CD4-positive, alpha-beta T cell treated with Interleukin-4 for 4 hours (primary cell): Measurements from ENCODE around the gene RELL1.

ENCODE experiments used
- DNase-seq: peaks from one replicate; pipeline ENCODE4 v3.0.0-alpha.2; 2020

The RELL1 gene

DNA sequence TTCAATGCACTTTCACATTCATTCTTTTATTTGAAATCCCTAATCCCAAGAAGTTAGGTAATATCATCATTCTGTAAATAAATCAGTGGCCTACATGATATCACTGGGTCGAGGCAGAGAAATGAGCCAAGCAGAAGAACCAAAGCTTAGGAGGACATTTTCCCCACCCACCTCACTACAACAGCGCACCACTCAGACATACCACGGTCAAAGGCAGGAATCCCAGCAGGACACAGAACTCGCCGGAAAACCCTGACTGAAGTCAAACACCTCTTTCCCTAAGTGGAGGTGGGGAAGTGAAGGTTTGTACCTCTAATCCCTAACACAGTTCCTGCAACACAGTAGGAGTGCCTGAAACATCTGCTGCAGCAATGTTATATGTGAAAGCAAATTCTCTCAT is 21.5 kb downstream of the RELL1 start:
- DNase-seq: no peak

GRCh38 chr4:37663552-37663951 is 22.6 kb downstream of the RELL1 start:
- DNase-seq: no peak

- no peak for DNase-seq
These were observed 23.2 kb downstream of the RELL1 start for GRCh38 chr4:37662861-37663390.

DNA sequence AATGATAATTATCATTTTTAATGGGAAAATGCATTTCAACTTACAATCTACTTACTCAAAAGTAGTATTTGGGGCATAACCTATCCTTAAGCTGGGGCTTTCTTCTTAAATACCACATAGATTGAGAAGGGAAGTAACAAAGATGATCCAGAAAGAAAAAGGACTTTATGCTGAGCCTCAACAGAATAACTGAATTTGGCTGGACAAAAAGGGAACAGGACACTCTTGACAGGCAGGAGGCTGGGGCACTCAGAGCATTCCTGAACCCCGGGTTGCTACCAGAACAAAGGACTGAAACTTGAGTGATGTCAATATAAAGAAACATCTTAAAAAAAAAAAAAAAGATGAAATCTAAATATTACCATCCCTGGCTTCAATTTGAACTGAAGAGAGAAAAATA is 23.9 kb downstream of the RELL1 start:
- DNase-seq: no peak

- no peak for DNase-seq
These were observed 24.4 kb downstream of the RELL1 start for GRCh38 chr4:37661772-37662171.

DNA sequence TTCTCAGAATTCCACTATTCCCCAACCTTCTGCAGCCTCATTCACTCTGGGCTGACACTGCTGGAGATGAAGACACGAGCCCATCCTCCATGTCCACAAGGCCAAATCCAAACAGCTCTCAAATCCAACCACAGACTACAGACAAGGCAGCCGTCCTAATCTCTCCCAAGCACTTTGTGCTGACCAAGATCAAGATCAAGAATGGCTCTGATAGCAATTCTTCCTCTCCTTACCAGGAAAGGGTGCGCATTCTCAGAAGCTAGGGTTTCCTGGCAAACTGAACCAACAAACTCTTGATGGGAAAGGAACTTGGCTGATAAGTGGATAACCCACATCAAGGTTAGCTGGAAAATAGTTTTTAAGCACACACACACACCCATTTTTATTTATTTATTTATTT is 26.5 kb downstream of the RELL1 start:
- no peak for DNase-seq

DNA sequence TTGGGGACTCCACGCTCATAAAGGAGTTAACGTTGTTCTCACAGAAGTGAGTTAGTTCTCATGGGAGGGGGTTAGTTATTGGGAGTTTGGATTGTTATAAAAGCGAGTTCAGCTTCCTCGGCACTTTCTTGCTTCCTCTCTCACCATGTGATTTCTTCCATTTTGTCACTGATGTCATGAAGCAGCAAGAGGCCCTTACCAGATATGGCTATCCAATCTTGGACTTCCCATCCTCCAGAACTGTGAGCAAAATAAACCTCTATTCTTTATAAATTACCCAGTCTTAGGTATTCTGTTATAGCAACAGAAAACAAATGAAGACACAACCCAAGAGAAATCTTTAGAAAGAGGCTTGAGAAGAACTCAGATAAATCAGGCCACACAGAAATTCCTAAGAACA is 29.5 kb downstream of the RELL1 start:
- no peak for DNase-seq

GRCh38 chr4:37653601-37654000 is 32.6 kb downstream of the RELL1 start:
- DNase-seq: no peak

- DNase-seq: no peak
These were observed 33.2 kb downstream of the RELL1 start for GRCh38 chr4:37652747-37653527.

- DNase-seq: no peak
These were observed 34.3 kb downstream of the RELL1 start for GRCh38 chr4:37651781-37652377.

GRCh38 chr4:37650481-37650880 is 35.7 kb downstream of the RELL1 start:
- no peak for DNase-seq

DNA sequence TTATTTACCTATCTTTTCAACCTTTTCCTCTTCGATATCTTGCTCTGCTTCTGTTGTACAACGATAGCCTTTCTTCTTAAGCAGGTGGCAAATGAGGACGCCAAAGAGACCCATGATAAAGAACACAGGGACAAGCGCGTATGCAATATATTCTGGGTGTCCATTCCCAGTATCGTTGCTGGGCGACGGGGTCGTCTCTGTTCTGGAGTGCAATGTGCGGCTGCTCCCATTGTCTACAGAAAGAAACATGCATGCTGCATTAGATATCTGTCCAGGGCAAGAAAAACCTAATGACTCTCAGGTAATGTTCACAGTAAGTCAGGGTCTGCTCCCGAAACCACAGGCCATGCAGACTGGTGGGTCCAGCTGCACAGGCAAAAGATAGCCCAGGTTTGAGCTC is 36.9 kb downstream of the RELL1 start:
- no peak for DNase-seq

- no peak for DNase-seq
These were observed 37.9 kb downstream of the RELL1 start for GRCh38 chr4:37648084-37648817.

GRCh38 chr4:37646247-37646646 is 39.9 kb downstream of the RELL1 start:
- no peak for DNase-seq

DNA sequence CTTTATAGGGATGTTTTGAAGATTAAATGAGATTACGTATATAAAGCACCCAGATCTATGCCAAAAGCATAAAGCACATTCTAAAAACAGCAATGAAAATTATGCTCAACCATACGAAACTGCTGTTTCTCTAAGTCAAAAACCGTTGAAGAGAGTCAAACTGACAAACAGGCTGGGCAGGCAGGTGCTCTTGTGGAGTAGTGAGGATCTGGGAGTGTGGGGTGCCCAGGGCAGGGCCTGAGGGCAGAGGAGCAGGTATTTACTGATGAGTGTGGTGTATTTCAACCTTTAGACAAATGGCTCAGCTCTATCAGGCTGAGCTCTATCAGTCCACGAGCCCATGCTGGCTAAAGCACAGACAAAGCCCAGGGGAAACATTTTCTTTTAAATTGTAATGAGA is 40.4 kb downstream of the RELL1 start:
- no peak for DNase-seq

- DNase-seq: no peak
These were observed 41.2 kb downstream of the RELL1 start for GRCh38 chr4:37644962-37645361.

DNA sequence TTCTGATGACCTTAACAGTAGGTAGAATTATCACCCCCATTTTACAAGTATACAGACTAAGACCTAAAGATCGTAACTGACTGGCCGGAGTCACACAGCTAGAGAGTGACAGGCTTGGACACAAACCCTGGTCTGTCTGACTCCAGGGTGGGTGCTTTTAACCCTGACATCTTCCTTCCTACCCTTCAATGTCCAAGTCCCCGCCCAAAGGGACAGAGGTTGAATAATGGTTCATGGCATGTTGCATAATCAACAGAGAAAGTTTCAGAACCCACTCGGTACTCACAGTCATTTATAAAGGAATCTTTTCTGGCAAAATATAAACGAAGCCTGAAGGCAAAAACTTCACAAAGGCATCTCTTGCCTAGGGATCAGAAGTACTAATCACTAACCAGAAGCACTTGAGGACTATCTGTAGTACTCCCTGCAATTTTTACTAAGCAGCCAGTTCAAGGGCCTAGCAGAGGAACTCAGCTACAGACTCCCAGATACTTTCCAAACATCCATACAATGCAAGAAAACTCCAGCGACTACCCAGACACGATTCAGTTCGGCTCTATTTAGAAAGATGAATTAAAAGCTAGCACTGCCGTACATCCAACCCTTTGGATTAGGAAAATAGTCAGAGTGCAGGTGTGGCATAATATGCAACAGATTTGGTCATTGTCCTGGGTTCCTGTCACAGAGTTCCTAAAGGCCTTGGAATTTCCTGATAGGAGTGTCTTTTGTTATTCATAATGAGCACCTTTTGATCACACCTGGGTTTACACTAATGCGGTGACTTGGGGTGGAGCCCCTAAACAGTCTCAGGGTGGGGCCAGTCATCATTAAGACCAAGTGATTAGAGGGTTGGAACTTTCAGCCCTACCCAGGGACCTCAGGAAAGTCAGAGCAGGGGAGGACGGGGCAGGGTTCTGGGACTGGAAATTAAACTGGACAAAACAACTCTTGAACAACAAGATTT is 44.0 kb downstream of the RELL1 start:
- DNase-seq: no peak

- DNase-seq: no peak
These were observed 44.8 kb downstream of the RELL1 start for GRCh38 chr4:37641352-37641751.

DNA sequence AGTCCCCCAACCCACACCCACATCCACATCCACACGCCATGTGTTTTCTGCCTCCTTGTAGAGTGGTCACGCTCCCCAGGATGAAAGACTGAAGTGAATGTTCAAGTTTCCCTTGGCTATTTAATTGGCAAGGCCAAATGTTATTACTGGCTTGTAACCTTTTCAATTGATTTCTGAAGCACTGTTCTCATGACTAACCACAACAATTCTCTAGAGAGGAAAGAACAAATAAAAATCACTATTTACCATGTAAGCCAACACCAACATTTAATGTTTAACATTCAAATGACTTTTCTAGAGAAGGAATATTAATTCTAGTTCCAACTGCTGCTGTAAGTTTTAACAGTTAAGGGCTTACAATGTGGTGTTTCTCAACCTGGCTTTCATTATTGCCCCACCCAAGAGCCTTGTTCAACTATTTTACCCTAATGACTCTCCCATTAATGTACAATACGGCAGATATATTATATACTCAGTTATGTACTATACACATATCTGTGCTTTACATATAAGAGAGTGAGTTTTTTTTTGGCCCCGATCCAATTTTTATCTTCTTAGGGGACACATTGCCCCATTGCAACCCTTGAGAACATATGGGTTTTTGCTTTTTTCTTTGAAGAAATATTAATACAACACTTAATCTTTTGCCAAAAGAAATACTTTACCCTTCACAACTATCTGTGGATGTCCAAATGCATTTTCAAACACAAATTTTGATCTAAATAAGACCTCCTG is 46.5 kb downstream of the RELL1 start:
- no peak for DNase-seq

- no peak for DNase-seq
These were observed 51.0 kb downstream of the RELL1 start for GRCh38 chr4:37635155-37635554.

GRCh38 chr4:37634180-37634579 is 52.0 kb downstream of the RELL1 start:
- no peak for DNase-seq

GRCh38 chr4:37632836-37633235 is 53.3 kb downstream of the RELL1 start:
- no peak for DNase-seq
